Ishikawa (cell line): ENCODE data around the gene IHH.

Experiments
- CEBPB ChIP-seq: IDR thresholded peaks from 2 replicates; pipeline ENCODE4 v1.6.1; 2012
- CREB1 ChIP-seq: IDR thresholded peaks from 2 replicates; pipeline ENCODE4 v1.6.1; 2012; ENCODE audit warnings: low read depth
- EGR1 ChIP-seq: IDR thresholded peaks from 2 replicates; pipeline ENCODE4 v1.6.1; 2012
- EP300 ChIP-seq: IDR thresholded peaks from 2 replicates; pipeline ENCODE4 v1.6.1; 2012; ENCODE audit warnings: borderline replicate concordance
- FOXM1 ChIP-seq: IDR thresholded peaks from 2 replicates; pipeline ENCODE4 v1.6.1; 2012; ENCODE audit warnings: low read depth, borderline replicate concordance
- NFIC ChIP-seq: IDR thresholded peaks from 2 replicates; pipeline ENCODE4 v1.6.1; 2012
- RAD21 ChIP-seq: IDR thresholded peaks from 2 replicates; pipeline ENCODE4 v1.6.1; 2012; ENCODE audit warnings: low read depth
- TAF1 ChIP-seq: IDR thresholded peaks from 2 replicates; pipeline ENCODE4 v1.6.1; 2012; ENCODE audit warnings: low read depth, mild to moderate bottlenecking
- TCF12 ChIP-seq: IDR thresholded peaks from 2 replicates; pipeline ENCODE4 v1.6.1; 2012; ENCODE audit warnings: low read depth
- TEAD4 ChIP-seq: IDR thresholded peaks from 2 replicates; pipeline ENCODE4 v1.6.1; 2012
- YY1 ChIP-seq: IDR thresholded peaks from 2 replicates; pipeline ENCODE4 v1.6.1; 2012; ENCODE audit warnings: low read depth
- ZBTB7A ChIP-seq: IDR thresholded peaks from 2 replicates; pipeline ENCODE4 v1.6.1; 2012; ENCODE audit warnings: low read depth
- TF ChIP-seq, protein P1 (sequence below): IDR thresholded peaks from 2 replicates; pipeline ENCODE4 v1.6.1; 2012; ENCODE audit warnings: low read depth, mild to moderate bottlenecking
- TF ChIP-seq, protein P2 (sequence below): IDR thresholded peaks from 2 replicates; pipeline ENCODE4 v1.6.1; 2012
- TF ChIP-seq, protein P3 (sequence below): IDR thresholded peaks from 2 replicates; pipeline ENCODE4 v1.6.1; 2012

IHH gene

DNA sequence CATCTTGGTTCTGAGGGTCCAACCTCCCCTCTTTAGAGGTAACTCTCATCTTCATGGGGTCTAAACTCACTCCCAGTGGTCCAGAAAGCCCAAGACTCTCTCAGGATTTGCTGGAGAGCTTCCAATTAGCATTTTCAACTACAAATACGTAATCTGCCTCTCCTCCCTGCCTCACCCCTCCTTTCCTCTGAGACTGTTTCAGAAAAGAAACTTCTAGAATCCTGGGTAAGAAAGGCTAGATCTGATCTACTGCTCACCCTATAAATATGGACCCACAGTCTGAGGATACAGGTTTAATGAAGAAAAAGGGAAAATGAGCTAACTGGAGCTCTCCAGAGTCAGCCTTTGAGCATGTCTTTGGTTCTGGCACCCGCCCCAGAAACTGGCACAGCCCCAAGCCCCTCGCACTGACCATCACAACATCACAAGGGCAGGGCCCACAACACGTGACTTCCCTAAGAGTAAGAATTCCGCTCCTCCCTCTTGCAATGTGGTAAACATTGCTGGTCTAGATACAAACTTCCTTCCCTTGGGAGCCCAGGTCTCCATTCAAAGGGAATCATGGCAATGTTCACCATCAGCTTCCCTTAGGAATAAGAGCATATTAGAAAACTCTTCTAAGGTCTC is 21.7 kb upstream of the IHH start:
- TF ChIP-seq, protein P1, sequence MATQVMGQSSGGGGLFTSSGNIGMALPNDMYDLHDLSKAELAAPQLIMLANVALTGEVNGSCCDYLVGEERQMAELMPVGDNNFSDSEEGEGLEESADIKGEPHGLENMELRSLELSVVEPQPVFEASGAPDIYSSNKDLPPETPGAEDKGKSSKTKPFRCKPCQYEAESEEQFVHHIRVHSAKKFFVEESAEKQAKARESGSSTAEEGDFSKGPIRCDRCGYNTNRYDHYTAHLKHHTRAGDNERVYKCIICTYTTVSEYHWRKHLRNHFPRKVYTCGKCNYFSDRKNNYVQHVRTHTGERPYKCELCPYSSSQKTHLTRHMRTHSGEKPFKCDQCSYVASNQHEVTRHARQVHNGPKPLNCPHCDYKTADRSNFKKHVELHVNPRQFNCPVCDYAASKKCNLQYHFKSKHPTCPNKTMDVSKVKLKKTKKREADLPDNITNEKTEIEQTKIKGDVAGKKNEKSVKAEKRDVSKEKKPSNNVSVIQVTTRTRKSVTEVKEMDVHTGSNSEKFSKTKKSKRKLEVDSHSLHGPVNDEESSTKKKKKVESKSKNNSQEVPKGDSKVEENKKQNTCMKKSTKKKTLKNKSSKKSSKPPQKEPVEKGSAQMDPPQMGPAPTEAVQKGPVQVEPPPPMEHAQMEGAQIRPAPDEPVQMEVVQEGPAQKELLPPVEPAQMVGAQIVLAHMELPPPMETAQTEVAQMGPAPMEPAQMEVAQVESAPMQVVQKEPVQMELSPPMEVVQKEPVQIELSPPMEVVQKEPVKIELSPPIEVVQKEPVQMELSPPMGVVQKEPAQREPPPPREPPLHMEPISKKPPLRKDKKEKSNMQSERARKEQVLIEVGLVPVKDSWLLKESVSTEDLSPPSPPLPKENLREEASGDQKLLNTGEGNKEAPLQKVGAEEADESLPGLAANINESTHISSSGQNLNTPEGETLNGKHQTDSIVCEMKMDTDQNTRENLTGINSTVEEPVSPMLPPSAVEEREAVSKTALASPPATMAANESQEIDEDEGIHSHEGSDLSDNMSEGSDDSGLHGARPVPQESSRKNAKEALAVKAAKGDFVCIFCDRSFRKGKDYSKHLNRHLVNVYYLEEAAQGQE: no peak
- TF ChIP-seq TAF1 (no peak), CEBPB (no peak), NFIC (no peak), FOXM1 (no peak), YY1 (no peak), CREB1 (no peak), EGR1 (no peak), TEAD4 (no peak), TCF12 (no peak), EP300 (no peak), RAD21 (no peak), ZBTB7A (no peak)
- TF ChIP-seq, protein P2, sequence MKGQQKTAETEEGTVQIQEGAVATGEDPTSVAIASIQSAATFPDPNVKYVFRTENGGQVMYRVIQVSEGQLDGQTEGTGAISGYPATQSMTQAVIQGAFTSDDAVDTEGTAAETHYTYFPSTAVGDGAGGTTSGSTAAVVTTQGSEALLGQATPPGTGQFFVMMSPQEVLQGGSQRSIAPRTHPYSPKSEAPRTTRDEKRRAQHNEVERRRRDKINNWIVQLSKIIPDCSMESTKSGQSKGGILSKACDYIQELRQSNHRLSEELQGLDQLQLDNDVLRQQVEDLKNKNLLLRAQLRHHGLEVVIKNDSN: no peak
- TF ChIP-seq, protein P3, sequence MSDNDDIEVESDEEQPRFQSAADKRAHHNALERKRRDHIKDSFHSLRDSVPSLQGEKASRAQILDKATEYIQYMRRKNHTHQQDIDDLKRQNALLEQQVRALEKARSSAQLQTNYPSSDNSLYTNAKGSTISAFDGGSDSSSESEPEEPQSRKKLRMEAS: no peak

DNA sequence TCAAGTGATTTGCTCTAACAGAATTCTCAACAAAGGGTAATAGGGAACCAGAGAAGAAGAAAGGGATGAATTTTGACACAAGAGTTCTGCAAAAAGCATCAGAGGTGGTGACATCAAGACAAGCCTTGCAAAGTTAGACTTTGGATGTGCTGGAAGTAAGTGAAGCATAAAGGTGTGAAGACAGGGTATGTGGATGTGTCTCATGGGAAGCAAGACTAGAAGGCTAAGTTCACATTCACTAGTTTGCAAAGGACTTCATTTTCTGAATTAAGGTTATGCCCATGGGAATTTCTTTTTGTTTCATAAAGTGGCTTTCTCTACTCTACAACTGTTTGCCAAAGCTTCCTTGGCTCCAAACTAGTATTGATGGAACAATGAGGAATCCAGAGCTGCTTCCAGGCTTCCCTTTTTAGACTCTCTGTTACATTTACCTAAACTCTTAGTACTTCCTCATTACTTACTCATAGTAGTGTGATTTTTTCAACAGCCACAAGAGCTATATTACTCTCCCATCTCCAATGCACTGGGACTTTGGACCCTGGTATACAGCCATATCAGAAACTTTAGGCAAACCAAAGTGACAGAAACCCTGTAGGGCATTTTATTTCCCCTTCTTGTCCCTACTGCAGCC is 21.1 kb upstream of the IHH start:
- TF ChIP-seq NFIC: no peak
- TF ChIP-seq, protein P3: no peak
- TF ChIP-seq, protein P2: no peak

DNA sequence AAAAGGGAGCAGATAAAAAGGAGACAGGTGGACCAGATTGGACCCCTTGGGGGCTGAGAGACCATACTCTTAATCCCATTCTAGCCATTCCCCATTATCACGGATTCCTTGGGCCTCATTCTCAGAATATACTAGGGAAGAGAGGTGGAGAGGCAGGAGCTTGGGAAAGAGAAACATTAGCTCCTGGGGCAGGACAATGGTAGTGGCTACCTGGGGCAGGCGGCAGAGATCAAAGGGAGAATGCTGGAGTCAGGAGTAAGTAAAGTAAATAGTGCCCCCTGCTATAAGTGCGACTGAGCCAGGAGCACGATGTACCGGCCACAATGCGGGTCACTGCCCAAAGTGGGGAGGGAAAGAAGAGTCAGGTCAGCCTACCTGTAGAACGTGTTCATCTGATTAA is 20.4 kb upstream of the IHH start:
- TF ChIP-seq EP300 (no peak), NFIC (no peak), EGR1 (no peak), YY1 (no peak), TEAD4 (no peak), FOXM1 (no peak), CEBPB (no peak), TCF12 (no peak), TAF1 (no peak), RAD21 (no peak), CREB1 (no peak), ZBTB7A (no peak)
- TF ChIP-seq, protein P1: no peak
- TF ChIP-seq, protein P3: no peak
- TF ChIP-seq, protein P2: no peak

DNA sequence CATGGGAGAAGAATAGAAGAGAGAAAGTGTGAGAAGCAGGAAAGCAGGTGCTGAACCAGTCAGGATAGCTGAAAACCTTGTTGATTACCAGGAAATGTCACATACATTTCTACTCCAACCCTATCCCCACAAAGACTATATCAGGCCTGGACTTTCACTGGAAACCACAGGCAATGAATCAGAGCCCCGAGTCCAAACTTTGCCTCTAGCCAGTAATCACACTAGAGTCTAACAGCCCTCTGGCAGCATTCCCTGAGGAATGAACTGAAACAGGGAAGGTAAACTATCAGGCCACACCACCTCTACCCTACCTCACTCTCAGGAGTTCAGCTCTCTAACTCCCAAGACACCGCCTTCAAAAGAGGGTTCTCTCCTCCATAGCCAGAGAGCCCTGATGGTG is 18.7 kb upstream of the IHH start:
- TF ChIP-seq, protein P3: no peak
- TF ChIP-seq NFIC: no peak
- no peak for TF ChIP-seq EGR1
- TF ChIP-seq YY1: no peak
- TF ChIP-seq CREB1: no peak
- no peak for TF ChIP-seq FOXM1
- TF ChIP-seq, protein P2: no peak
- no peak for TF ChIP-seq CEBPB
- no peak for TF ChIP-seq TAF1
- no peak for TF ChIP-seq RAD21
- no peak for TF ChIP-seq TCF12
- TF ChIP-seq EP300: no peak
- TF ChIP-seq TEAD4: no peak
- TF ChIP-seq, protein P1: no peak
- no peak for TF ChIP-seq ZBTB7A
